Spleen (tissue), 11 donors: ENCODE measurements around the gene MCUB. TPM values are rescaled to one million over a fixed set of nuclear protein-coding genes. Genes with fewer than 3 reads are reported as not detected.

Experiments
- DNase-seq: peaks from one replicate; pipeline ENCODE4 v3.0.0-alpha.2; 2020
- H3K27ac ChIP-seq, 8 donors: fragments of 200-600 bp; sonication (generic) in 7 of 8; 1 replicate in 4 of 8; 2 replicates in 4 of 8; pipeline versions ENCODE4 v1.5.0 to v1.8.0; 2016 to 2021; ENCODE audit warnings: inconsistent platforms in 4 of 8, mild to moderate bottlenecking in 4 of 8, moderate library complexity in 1 of 8
- H3K27me3 ChIP-seq, 7 donors: fragments of 200-600 bp; sonication (generic) in 6 of 7; replicated peaks in 1 of 7; 1 replicate in 4 of 7; 2 replicates in 3 of 7; pipeline versions ENCODE4 v1.5.0 to v1.8.0; 2016 to 2021; ENCODE audit warnings: inconsistent platforms in 3 of 7, mild to moderate bottlenecking in 1 of 7
- H3K36me3 ChIP-seq, 6 donors: fragments of 200-600 bp; sonication (generic) in 5 of 6; 1 replicate in 4 of 6; 2 replicates in 2 of 6; pipeline versions ENCODE4 v1.5.0 to v1.8.0; 2016 to 2021; ENCODE audit warnings: inconsistent platforms in 2 of 6
- H3K4me1 ChIP-seq, 6 donors: fragments of 200-600 bp; sonication (generic) in 5 of 6; 1 replicate in 3 of 6; 2 replicates in 3 of 6; pipeline versions ENCODE4 v1.5.0 to v1.8.0; 2016 to 2021; ENCODE audit warnings: inconsistent platforms in 3 of 6
- H3K4me3 ChIP-seq, 8 donors: fragments of 200-600 bp; sonication (generic) in 7 of 8; 1 replicate in 4 of 8; 2 replicates in 4 of 8; pipeline versions ENCODE4 v1.5.0 to v1.8.0; 2016 to 2021; ENCODE audit warnings: inconsistent platforms in 4 of 8, mild to moderate bottlenecking in 4 of 8, moderate library complexity in 2 of 8
- H3K9me3 ChIP-seq, 8 donors: fragments of 200-600 bp; sonication (generic) in 7 of 8; 1 replicate in 4 of 8; 2 replicates in 4 of 8; pipeline versions ENCODE4 v1.5.0 to v1.8.0; 2016 to 2021; ENCODE audit warnings: inconsistent platforms in 4 of 8
- CTCF ChIP-seq, 11 experiments: fragments of 200-600 bp in 7 of 11; fragments of 450-650 bp in 4 of 11; sonication (generic) in 4 of 11; IDR thresholded peaks in 8 of 11; conservative IDR thresholded peaks in 3 of 11; 1 replicate in 7 of 11; 2 replicates in 4 of 11; pipeline versions ENCODE4 v1.4.0 to v1.8.0; 2016 to 2021; ENCODE audit warnings: antibody characterized with exemption in 11 of 11, inconsistent platforms in 4 of 11, mild to moderate bottlenecking in 1 of 11
- POLR2A ChIP-seq, 3 donors: fragments of 450-650 bp; IDR thresholded peaks; one replicate each; pipeline ENCODE4 v1.5.1; 2017; ENCODE audit warnings: antibody characterized with exemption in 3 of 3, mild to moderate bottlenecking in 1 of 3
- POLR2AphosphoS5 ChIP-seq, 3 donors: sonication (generic); formaldehyde crosslinking; IDR thresholded peaks; one replicate each; pipeline ENCODE4 v1.5.1; 2017; ENCODE audit warnings: antibody characterized with exemption in 3 of 3
- WGBS, 5 donors: extraction: QIAGEN DNeasy Blood & Tissue Kit in 3 of 5; methylation state at CpG; one replicate each; pipeline versions ENCODE4 v1.1.5 to v1.1.7; 2013 to 2018; 5-methylcytosine and 5-hydroxymethylcytosine counted together
- intact Hi-C: fragments of 100-400 bp; cut with DNase I; formaldehyde crosslinking; loops from one replicate; pipeline ENCODE4 v1.15.0; 2023; ENCODE audit warnings: low total_unique reads
- polyA plus RNA-seq, 3 donors: library from polyadenylated mRNA; stranded (reverse); fragments of 200-250 nt; gene quantifications; one replicate each; pipeline ENCODE4 v1.2.1, GENCODE V29; 2013
- total RNA-seq, 7 donors: library from RNA; depleted of rRNA in 3 of 7; stranded (reverse); fragments of >200 nt in 3 of 7; fragmentation: NEBNext Ultra II Directional in 4 of 7; extraction: Animal tissue kit (Norgen Biotek cat#: 25700) in 4 of 7; gene quantifications; one replicate each; pipeline versions ENCODE4 v1.1.0 to v1.2.1, GENCODE V29; 2016 to 2021
- donor health status: healthy with polysubstance abuse.
- donor health status: DM: no; HTN: no; CAD: no; lungs with moderate emphysema.
- donor health status: DM: no; HTN: no; CAD: no.
- donor health status: Bipolar disorder and iron deficiency.
- donor health status: healthy.
- donor health status: DM: no; HTN: no; CAD: no.
- donor health status: DM: yes; HTN: yes; CAD: no.

Gene MCUB
- total and polyA plus RNA-seq, 10 donors, result 17.0 to 65.5 (median 29.1) TPM

DNA sequence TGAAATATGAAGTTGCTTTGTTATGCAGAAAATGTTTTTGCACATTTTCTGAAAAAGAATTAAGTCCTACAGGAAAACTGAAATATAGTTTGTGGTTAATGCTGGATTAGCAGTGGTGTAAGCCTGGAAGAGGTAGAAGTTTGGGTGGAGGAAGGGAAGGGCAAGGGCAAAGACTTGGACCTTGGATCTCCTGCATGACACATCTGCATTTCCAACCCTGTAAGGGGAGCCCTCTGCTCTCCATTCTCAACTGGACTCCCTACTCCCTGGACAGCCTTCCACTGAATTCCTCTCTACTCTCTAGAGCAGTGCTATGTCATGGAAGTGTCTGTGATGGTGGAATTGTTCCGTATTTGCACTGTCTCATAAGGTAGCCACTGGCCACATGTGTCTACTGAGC is 138.6 kb downstream of the MCUB start:
- no peak overlapping the region for H3K27ac ChIP-seq
- DNase-seq, result no peak
- H3K9me3 ChIP-seq, result no peaks in the 10 kb centered on the region
- H3K27me3 ChIP-seq, result no peaks in the 10 kb centered on the region
- H3K4me3 ChIP-seq, result no peak overlapping the region
- 86 to 100% (median 98%) methylated on average over 1 of the region's 1 CpG for WGBS, 5 donors
- TF ChIP-seq CTCF (IDR thresholded peaks at IDR 0.05 in 8 of 11, conservative IDR thresholded peaks at IDR 0.05 in 3 of 11) (no peak), POLR2A (IDR thresholded peaks at IDR 0.05) (no peak), POLR2AphosphoS5 (IDR thresholded peaks at IDR 0.05) (no peak)
- intact Hi-C loops, result no loop called here
- H3K4me1 ChIP-seq, result peaks cover 5 to 32% (median 16%) of the 10 kb centered on the region in 6 donors
- peaks cover 0 to 41% (median 13%) of the 10 kb centered on the region in 6 donors for H3K36me3 ChIP-seq

GRCh38 chr4:109699553-109700225 is 139.6 kb downstream of the MCUB start:
- Histone ChIP-seq H3K27ac (no peak overlapping the region), H3K36me3 (peaks cover 0 to 31% (median 7%) of the 10 kb centered on the region in 6 donors), H3K4me1 (peaks cover 12 to 42% (median 22%) of the 10 kb centered on the region in 6 donors), H3K4me3 (no peak overlapping the region), H3K27me3 (no peaks in the 10 kb centered on the region), H3K9me3 (no peaks in the 10 kb centered on the region)
- WGBS, 5 donors, result 75 to 93% (median 91%) methylated on average over 8 of the region's 8 CpGs
- DNase-seq, result no peak
- intact Hi-C loops, result loop anchor here (10.0 kb wide), 2 partner anchors 125 to 135 kb away; partner anchors contain the start of genes MCUB and RRH
- no peak for TF ChIP-seq POLR2A (IDR thresholded peaks at IDR 0.05)
- TF ChIP-seq POLR2AphosphoS5 (IDR thresholded peaks at IDR 0.05), result no peak
- no peak for TF ChIP-seq CTCF (IDR thresholded peaks at IDR 0.05 in 8 of 11, conservative IDR thresholded peaks at IDR 0.05 in 3 of 11)

DNA sequence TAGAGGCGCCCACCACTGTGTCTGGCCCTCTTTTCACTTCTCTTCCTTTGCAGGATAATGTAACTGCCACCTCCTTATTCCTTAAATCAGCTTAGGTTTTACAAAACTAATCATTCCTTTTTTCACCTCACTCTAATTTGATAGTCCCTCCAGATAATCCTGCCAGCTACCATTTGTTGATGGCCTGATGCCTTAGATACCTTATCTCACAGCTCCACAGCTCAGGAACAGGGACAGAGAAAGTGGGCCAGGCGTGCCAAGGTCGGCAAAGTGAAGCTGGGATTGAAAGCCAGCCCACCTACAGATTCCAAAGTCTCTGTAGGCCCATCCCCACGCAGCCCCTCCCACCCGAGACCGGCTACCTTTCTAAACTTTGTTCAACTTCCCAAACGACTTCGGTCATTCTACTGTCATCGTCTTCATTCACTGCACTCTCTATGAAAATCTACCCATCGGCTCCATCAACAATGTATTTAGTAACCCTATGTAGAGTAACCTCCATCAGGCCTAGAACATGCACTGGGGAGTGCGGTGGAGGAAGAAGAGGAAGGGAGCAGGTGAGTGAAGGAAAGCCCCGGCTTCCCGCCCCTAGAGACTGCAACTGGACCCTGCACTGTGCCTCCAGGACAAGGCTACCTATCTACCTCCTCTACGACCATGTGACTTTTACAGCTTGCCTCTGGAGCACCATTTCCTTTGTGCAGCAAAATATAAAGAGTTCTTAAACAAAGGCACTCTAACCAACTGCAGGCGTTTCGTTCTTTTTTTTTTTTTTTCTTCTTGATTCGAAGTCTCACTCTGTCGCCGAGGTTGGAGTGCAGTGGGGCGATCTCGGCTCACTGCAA is 141.7 kb downstream of the MCUB start:
- no peak for DNase-seq
- no peaks in the 10 kb centered on the region for H3K9me3 ChIP-seq
- peaks cover 0 to 11% (median 6%) of the 10 kb centered on the region in 6 donors for H3K36me3 ChIP-seq
- TF ChIP-seq POLR2A (IDR thresholded peaks at IDR 0.05) (no peak), CTCF (IDR thresholded peaks at IDR 0.05 in 8 of 11, conservative IDR thresholded peaks at IDR 0.05 in 3 of 11) (no peak)
- H3K4me1 ChIP-seq, result peaks cover 12 to 42% (median 22%) of the 10 kb centered on the region in 6 donors
- H3K27me3 ChIP-seq, result no peaks in the 10 kb centered on the region
- WGBS, 5 donors, result 29 to 35% (median 32%) methylated on average over 21 of the region's 21 CpGs
- intact Hi-C loops, result loop anchor here (10.0 kb wide), 2 partner anchors 123 to 137 kb away; partner anchors contain the start of genes MCUB and RRH
- H3K4me3 ChIP-seq, result peak overlapping the region; percentile 53 to 90 (median 78)
- H3K27ac ChIP-seq, result peak overlapping the region; percentile 74 to 91 (median 87)
